ENCODE measurements around the gene ABLIM2. TPM values are rescaled to one million over a fixed set of nuclear protein-coding genes. Genes with fewer than 3 reads are reported as not detected.

ABLIM2 gene
- total and polyA plus RNA-seq, 2 experiments from 2014 or later: 1.5 to 4.3 TPM

- peaks cover 7% of the 10 kb centered on the region; the same call in 2 of the 3 replicates for H3K9me3 Mint-ChIP-seq
- peaks cover 5% of the 10 kb centered on the region for H3K36me3 Mint-ChIP-seq (ENCODE audit: low read depth)
- H3K4me1 Mint-ChIP-seq: peaks cover 27% of the 10 kb centered on the region
- peak overlapping the region; percentile 66 for H3K27ac Mint-ChIP-seq
- Histone ChIP-seq H3K79me2 (replicated peaks; ENCODE audit: insufficient read depth) (no peaks in the 10 kb centered on the region), H3K27me3 (ENCODE audit: insufficient read depth) (no peaks in the 10 kb centered on the region), H3K27ac (ENCODE audit: low read depth) (peak overlapping the region; percentile 86), H3K4me1 (ENCODE audit: insufficient read depth) (peaks cover 22% of the 10 kb centered on the region), H4K20me1 (replicated peaks; ENCODE audit: insufficient read depth) (no peaks in the 10 kb centered on the region), H3F3A (replicated peaks; ENCODE audit: low read depth) (peaks cover 4% of the 10 kb centered on the region; the same call in 1 of the 2 replicates), H3K4me3 (no peak overlapping the region), H2AFZ (peak overlapping the region; percentile 94; the same call in 1 of the 2 replicates), H3K4me2 (peak overlapping the region; percentile 65), H3K9me2 (ENCODE audit: insufficient read depth) (no peaks in the 10 kb centered on the region), H3K36me3 (ENCODE audit: insufficient read depth) (no peaks in the 10 kb centered on the region)
- no peak overlapping the region for H3K4me3 Mint-ChIP-seq
- peak; percentile 52 for ATAC-seq
- H3K27me3 Mint-ChIP-seq (ENCODE audit: insufficient read depth, low read depth, poor library complexity): peaks cover 12% of the 10 kb centered on the region
- TF ChIP-seq POLR2AphosphoS5 (IDR thresholded peaks at IDR 0.05; ENCODE audit: low read depth) (no peak), CTCF (conservative IDR thresholded peaks at IDR 0.05; ENCODE audit: low read depth in 2 of 2) (0 out of 4 replicates have a peak, but pooled peaks of 1 of the 2 experiments have one; percentile 1), REST (IDR thresholded peaks at IDR 0.05; ENCODE audit: unreplicated experiment) (no peak), NANOG (IDR thresholded peaks at IDR 0.05; ENCODE audit: borderline replicate concordance) (peak; percentile 78; the same call in 1 of the 2 replicates)
- DNase-seq (ENCODE audit: low spot score): peak; percentile 39
These were observed 179.5 kb downstream of the ABLIM2 start for GRCh38 chr4:7978907-7979651.

GRCh38 chr4:7978489-7978888, 180.1 kb downstream of the ABLIM2 start:
- H3K36me3 ChIP-seq (ENCODE audit: insufficient read depth): no peaks in the 10 kb centered on the region
- DNase-seq (ENCODE audit: low spot score) (peak; percentile 44), ATAC-seq (peak; percentile 48)
- peaks cover 4% of the 10 kb centered on the region; the same call in 1 of the 2 replicates for H3F3A ChIP-seq (replicated peaks; ENCODE audit: low read depth)
- no peak overlapping the region; the same call in 1 of the 2 replicates for H3K27ac Mint-ChIP-seq
- H4K20me1 ChIP-seq (replicated peaks; ENCODE audit: insufficient read depth): no peaks in the 10 kb centered on the region
- H3K79me2 ChIP-seq (replicated peaks; ENCODE audit: insufficient read depth): no peaks in the 10 kb centered on the region
- no peak overlapping the region for H3K4me3 ChIP-seq
- H3K36me3 Mint-ChIP-seq (ENCODE audit: low read depth): peaks cover 5% of the 10 kb centered on the region
- peaks cover 25% of the 10 kb centered on the region for H3K4me1 Mint-ChIP-seq
- peaks cover 22% of the 10 kb centered on the region for H3K4me1 ChIP-seq (ENCODE audit: insufficient read depth)
- H3K27me3 ChIP-seq (ENCODE audit: insufficient read depth): no peaks in the 10 kb centered on the region
- peaks cover 12% of the 10 kb centered on the region for H3K27me3 Mint-ChIP-seq (ENCODE audit: insufficient read depth, low read depth, poor library complexity)
- H2AFZ ChIP-seq: peak overlapping the region; percentile 94; the same call in 1 of the 2 replicates
- H3K4me2 ChIP-seq: peak overlapping the region; percentile 65
- peak overlapping the region; percentile 86; the same call in 1 of the 2 replicates for H3K27ac ChIP-seq (ENCODE audit: low read depth)
- H3K9me2 ChIP-seq (ENCODE audit: insufficient read depth): no peaks in the 10 kb centered on the region
- H3K4me3 Mint-ChIP-seq: no peak overlapping the region
- H3K9me3 Mint-ChIP-seq: peaks cover 7% of the 10 kb centered on the region; the same call in 2 of the 3 replicates
- TF ChIP-seq ETS1 (IDR thresholded peaks at IDR 0.05) (no peak), POLR2AphosphoS5 (IDR thresholded peaks at IDR 0.05; ENCODE audit: low read depth) (no peak), EZH2 (IDR thresholded peaks at IDR 0.05; ENCODE audit: low read depth, unreplicated experiment) (no peak), REST (IDR thresholded peaks at IDR 0.05; ENCODE audit: unreplicated experiment) (no peak), EZH2phosphoT487 (IDR thresholded peaks at IDR 0.05; ENCODE audit: unreplicated experiment) (no peak), NANOG (IDR thresholded peaks at IDR 0.05; ENCODE audit: borderline replicate concordance) (no peak), ZNF114 (CRISPR knock-in tag; IDR thresholded peaks at IDR 0.05) (no peak)
